ENCODE results near the gene TENT5A.
"Not testable (repeated sequence)": the region's sequence is repeated elsewhere in the genome, so short reads cannot be mapped to it uniquely, and the experiment has no call there.

The TENT5A gene

GRCh38 chr6:81752084-81752920 is at the start of gene TENT5A:
TSS of gene TENT5A (minus strand) at chr6:81752681. CDS start at chr6:81752141, 540 bp downstream.
- DNase-seq (ENCODE audit: insufficient read length, low spot score): peak; percentile 73
- peak; percentile 40 for FAIRE-seq

DNA sequence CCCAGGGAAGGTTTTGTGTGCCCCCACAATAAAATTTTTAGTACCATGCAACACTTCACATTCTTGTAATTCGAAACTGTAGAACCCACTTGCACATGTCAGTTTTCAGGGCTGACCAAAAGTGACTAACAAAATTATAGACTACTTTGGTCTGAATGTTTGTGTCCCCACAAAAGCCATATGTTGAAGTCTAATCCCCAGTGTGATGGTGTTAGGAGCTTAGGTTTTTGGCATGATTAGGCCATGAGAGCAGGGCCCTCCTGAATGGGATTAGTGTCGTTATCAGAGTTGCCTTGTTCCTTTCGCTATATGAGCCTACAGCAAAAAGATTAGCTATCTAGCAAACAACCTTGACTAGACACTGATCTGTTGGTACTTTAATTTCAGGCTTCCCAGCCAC is 49.0 kb upstream of the TENT5A start:
- no peak for DNase-seq (ENCODE audit: insufficient read length, low spot score)
- no peak for FAIRE-seq

- FAIRE-seq (no peak), DNase-seq (ENCODE audit: insufficient read length, low spot score) (no peak)
Observed at GRCh38 chr6:81800666-81801065, 48.2 kb upstream of the TENT5A start.

DNA sequence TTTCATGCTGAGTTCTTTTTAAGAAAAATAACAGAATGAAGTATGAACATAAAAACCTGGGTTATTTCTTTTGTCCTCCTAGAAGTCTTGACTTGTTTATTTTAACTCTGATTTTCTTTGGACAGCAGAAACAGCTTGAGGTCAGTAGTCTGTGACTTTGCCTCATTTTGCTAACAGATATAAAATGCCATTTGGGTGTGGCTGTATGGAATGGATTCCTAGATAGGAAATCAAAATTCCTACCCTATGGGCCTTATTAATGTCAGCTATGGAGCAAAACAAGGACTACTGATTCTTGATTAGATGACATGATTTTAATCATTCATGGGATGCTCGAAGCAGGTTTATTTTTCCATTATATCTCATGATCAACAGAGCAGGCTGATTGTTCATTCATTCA is 46.8 kb upstream of the TENT5A start:
- no peak for FAIRE-seq

GRCh38 chr6:81797591-81797990 is 45.1 kb upstream of the TENT5A start:
- FAIRE-seq: no peak
- no peak for DNase-seq (ENCODE audit: insufficient read length, low spot score)

More for the DNA sequence above, 46.8 kb upstream of the TENT5A start:
- DNase-seq (ENCODE audit: insufficient read length, low spot score): no peak

DNA sequence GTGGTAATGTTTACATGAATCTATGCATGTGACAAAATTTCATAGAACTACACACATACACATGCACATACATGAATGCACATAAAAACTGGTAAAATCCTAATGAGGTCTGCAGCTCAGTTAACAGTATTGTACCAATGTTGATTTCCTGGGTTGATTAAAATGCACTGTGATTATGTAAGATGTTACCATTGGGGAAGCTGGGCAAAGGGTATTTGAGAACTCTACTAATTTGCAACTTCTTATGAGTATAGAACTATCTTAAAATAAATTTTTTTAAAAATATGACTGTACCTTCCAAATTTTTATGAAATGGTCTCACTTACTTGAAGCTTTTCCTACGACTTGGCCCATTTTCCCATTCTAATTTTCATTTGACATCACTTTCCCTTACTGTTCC is 43.4 kb upstream of the TENT5A start:
- no peak for FAIRE-seq
- DNase-seq (ENCODE audit: insufficient read length, low spot score): no peak

- DNase-seq (ENCODE audit: insufficient read length, low spot score) (no peak), FAIRE-seq (no peak)
Observed at GRCh38 chr6:81793821-81794475, 41.5 kb upstream of the TENT5A start.

GRCh38 chr6:81792826-81793225 is 40.3 kb upstream of the TENT5A start:
- DNase-seq (ENCODE audit: insufficient read length, low spot score) (no peak), FAIRE-seq (no peak)

GRCh38 chr6:81791756-81792155 is 39.3 kb upstream of the TENT5A start:
- DNase-seq (ENCODE audit: insufficient read length, low spot score): no peak

GRCh38 chr6:81790034-81790433 is 37.6 kb upstream of the TENT5A start:
- FAIRE-seq: no peak
- DNase-seq (ENCODE audit: insufficient read length, low spot score): no peak

More at GRCh38 chr6:81791756-81792155, 39.3 kb upstream of the TENT5A start:
- FAIRE-seq: no peak

GRCh38 chr6:81789291-81789690 is 36.8 kb upstream of the TENT5A start:
- no peak for FAIRE-seq
- no peak for DNase-seq (ENCODE audit: insufficient read length, low spot score)

DNA sequence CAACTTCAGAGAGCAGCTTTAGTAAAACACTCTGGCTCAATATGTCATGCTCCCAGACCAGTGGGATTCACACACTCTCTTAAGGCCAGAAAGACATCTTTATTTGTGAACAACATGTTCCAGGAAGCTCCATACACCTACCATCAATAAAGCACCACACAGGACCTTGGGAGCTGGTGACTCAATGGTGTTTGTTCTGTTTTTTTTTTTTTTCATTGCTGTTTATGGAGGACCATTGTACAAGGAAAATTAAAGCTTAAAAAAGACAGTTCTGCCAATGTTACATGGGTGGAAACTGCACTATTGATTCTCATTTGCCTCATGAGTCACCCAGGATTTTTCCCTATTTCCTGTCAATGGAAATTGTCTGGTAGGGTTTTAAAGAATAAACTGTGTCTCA is 36.3 kb upstream of the TENT5A start:
- DNase-seq (ENCODE audit: insufficient read length, low spot score): no peak
- no peak for FAIRE-seq

DNA sequence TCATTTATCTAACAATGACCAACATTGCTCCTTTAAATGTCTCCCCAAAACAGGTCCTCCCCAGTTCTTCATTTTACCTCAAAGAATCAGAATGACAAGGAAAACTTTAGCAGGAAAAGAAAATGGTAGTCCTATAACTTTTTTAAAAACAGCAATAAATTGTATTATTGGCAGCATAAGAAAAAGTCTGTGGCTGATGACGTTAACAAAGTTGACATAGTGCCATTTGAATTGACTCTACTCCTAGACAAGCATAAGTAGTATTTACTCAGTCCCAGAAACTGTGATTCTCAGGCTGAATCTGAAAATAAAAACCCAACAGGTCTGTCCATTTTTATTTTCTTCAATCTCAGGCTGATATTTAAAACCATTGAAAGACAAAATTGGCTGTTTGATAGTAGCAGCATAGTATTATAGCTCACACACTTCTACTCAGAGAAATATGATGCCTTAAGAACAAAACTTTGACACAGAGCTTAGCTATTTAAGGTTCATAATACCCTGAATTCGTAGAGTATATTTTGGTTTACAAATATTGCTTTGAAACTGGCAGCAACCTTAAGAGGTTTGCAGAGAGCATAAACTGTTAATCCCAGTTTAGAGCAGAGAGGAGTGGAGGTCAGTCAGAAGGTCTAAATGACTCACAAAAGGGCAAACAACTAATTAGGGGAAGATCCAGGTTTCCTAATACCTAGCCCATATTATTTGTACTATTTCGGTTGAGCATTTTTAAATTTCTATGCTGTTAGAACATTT is 35.0 kb upstream of the TENT5A start:
- no peak for DNase-seq (ENCODE audit: insufficient read length, low spot score)
- FAIRE-seq: no peak

GRCh38 chr6:81786150-81786549 is 33.7 kb upstream of the TENT5A start:
- DNase-seq (ENCODE audit: insufficient read length, low spot score) (no peak), FAIRE-seq (peak; percentile 9)

DNA sequence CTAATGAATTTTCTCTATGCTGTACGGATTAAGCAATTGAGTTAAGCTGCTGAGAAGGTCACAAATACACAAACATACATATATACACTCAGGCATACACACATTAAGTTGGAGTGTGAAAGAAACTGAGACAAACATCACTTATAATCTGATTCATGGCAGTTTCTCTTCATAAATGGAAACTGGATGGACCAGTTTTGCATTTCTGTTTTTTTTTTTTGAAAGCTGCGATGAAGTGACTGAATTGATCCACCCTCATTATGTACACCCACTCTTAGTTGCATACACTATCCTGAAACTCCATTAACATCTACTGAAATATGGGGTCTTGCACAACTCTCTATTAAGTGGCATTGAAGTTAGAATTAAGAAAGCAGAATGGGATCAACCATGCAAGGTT is 32.9 kb upstream of the TENT5A start:
- DNase-seq (ENCODE audit: insufficient read length, low spot score) (no peak), FAIRE-seq (no peak)

GRCh38 chr6:81783893-81784292 is 31.4 kb upstream of the TENT5A start:
- FAIRE-seq: no peak

DNA sequence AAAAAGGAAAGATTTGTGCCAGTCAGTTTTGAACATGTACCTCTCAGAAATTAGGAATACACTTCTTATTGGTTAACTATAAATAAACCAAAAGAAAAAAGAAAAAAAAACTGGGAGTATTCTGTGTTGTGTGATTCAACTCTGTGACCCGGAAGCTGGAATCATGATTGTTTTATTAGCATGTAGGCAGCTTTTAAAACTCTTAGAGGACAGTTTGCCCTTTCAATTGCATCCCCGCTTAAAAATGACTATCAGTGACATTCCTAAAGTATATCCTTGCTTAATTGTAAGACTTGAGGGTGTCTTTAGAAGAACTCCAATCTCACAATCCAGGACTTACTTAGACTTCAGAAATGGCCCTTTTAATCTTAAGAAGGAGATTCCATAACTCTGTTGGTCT is 29.1 kb upstream of the TENT5A start:
- DNase-seq (ENCODE audit: insufficient read length, low spot score) (no peak), FAIRE-seq (no peak)

More at GRCh38 chr6:81783893-81784292, 31.4 kb upstream of the TENT5A start:
- no peak for DNase-seq (ENCODE audit: insufficient read length, low spot score)

- DNase-seq (ENCODE audit: insufficient read length, low spot score) (no peak), FAIRE-seq (no peak)
Observed at GRCh38 chr6:81777586-81778268, 25.2 kb upstream of the TENT5A start.

- DNase-seq (ENCODE audit: insufficient read length, low spot score); FAIRE-seq: not testable (repeated sequence)
Observed at GRCh38 chr6:81776219-81776618, 23.7 kb upstream of the TENT5A start.

DNA sequence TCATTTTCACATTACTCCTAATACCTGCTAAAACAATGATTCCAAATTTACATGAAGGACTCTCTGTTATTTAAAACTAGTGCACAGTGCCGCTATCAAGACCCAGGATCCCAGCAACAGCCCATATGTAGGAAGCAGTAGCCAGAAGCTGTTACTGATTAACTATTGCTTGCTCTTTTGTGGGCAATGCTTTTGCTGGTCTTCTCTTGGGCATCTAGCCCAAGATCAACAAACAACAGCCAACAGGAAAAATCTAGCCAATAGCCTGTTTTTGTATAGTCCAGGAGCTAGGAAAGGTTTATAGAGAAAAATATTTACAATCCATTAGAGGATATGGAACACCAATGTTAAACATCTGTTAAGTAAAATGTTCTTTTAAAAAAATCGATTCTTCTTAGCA is 22.1 kb upstream of the TENT5A start:
- DNase-seq (ENCODE audit: insufficient read length, low spot score) (no peak), FAIRE-seq (no peak)

- FAIRE-seq (no peak), DNase-seq (ENCODE audit: insufficient read length, low spot score) (no peak)
Observed at GRCh38 chr6:81773887-81774286, 21.4 kb upstream of the TENT5A start.

Measured in HTR-8/SVneo (cell line).